BJ (cell line): Measurements from ENCODE around the gene CDHR3. TPM values are rescaled to one million over a fixed set of nuclear protein-coding genes. Genes with fewer than 3 reads are reported as not detected.

ENCODE experiments used
- CTCF ChIA-PET: fragments of 350-600 bp; formaldehyde crosslinking; extraction: SDS; loops from one replicate; lab custom pipeline; 2021; ENCODE audit warnings: antibody characterized with exemption, inconsistent platforms; lab: Yijun Ruan, JAX
- POLR2A ChIA-PET: fragments of 300-600 bp; sonication (Branson Sonifier 250); formaldehyde crosslinking; extraction: SDS; loops from one replicate; lab custom pipeline; 2021; ENCODE audit warnings: antibody characterized with exemption; lab: Charles Lee
- DNase-seq: peaks from one replicate; pipeline ENCODE4 v3.0.0-alpha.2; 2011; ENCODE audit warnings: low read depth
- H3K27me3 ChIP-seq: 2 replicates; pipeline ENCODE4 v1.6.0; 2011; ENCODE audit warnings: low read length; ENCODE audit not compliant: control insufficient read depth, insufficient read depth
- H3K36me3 ChIP-seq: 2 replicates; pipeline ENCODE4 v1.5.1; 2011; ENCODE audit warnings: low read length; ENCODE audit not compliant: control insufficient read depth, insufficient read depth
- H3K4me3 ChIP-seq: 2 replicates; pipeline ENCODE4 v1.5.1; 2011; ENCODE audit warnings: low read depth, mild to moderate bottlenecking, control low read depth, low read length
- CTCF ChIP-seq: IDR thresholded peaks from 2 replicates; pipeline ENCODE4 v1.5.1; 2011; ENCODE audit warnings: low read depth, mild to moderate bottlenecking, control low read depth, inconsistent platforms, low read length, moderate library complexity; ENCODE audit not compliant: insufficient read depth
- polyA plus RNA-seq: library from polyadenylated mRNA; depleted of rRNA; stranded (reverse); fragments of >200 nt; gene quantifications from 2 replicates; pipeline ENCODE4 v1.2.3, GENCODE V29; 2011

Gene CDHR3
- polyA plus RNA-seq, 1 experiment = 2.9 TPM

- ChIA-PET POLR2A (no interaction called here), CTCF (interaction anchor here (0.6 to 2.1 kb wide), 4 partner anchors 9 to 1059 kb away, joined by 3 to 6 read pairs (median 4); no protein-coding TSS in a partner anchor)
Measured at GRCh38 chr7:106071999-106072714, 109.1 kb downstream of the CDHR3 start.

GRCh38 chr7:106072715-106073091 is 109.6 kb downstream of the CDHR3 start:
- Histone ChIP-seq H3K4me3 (no peak overlapping the region), H3K36me3 (no peaks in the 10 kb centered on the region), H3K27me3 (peaks cover 2% of the 10 kb centered on the region; the same call in 1 of the 2 replicates)
- DNase-seq = no peak
- CTCF ChIA-PET = interaction anchor here (0.6 to 2.1 kb wide), 3 partner anchors 8 to 579 kb away, joined by 3 to 6 read pairs (median 3); no protein-coding TSS in a partner anchor
- TF ChIP-seq CTCF = no peak
- POLR2A ChIA-PET = no interaction called here

More at GRCh38 chr7:106071999-106072714, 109.1 kb downstream of the CDHR3 start:
- H3K27me3 ChIP-seq = peaks cover 2% of the 10 kb centered on the region; the same call in 1 of the 2 replicates
- no peak overlapping the region for H3K4me3 ChIP-seq
- DNase-seq = no peak
- H3K36me3 ChIP-seq = no peaks in the 10 kb centered on the region
- no peak for TF ChIP-seq CTCF

GRCh38 chr7:106073701-106074100 is 110.6 kb downstream of the CDHR3 start:
- peaks cover 2% of the 10 kb centered on the region; the same call in 1 of the 2 replicates for H3K27me3 ChIP-seq
- H3K36me3 ChIP-seq = no peaks in the 10 kb centered on the region
- no peak for DNase-seq
- ChIA-PET POLR2A (interaction anchor here (0.6 kb wide), 1 partner anchor 13 kb away, joined by 8 read pairs; no protein-coding TSS in a partner anchor), CTCF (interaction anchor here (0.8 to 1.1 kb wide), 2 partner anchors 9 to 82 kb away, joined by 3 to 5 read pairs; no protein-coding TSS in a partner anchor)
- no peak overlapping the region for H3K4me3 ChIP-seq
- no peak for TF ChIP-seq CTCF

- no peaks in the 10 kb centered on the region for H3K36me3 ChIP-seq
- TF ChIP-seq CTCF = no peak
- H3K27me3 ChIP-seq = peaks cover 2% of the 10 kb centered on the region; the same call in 1 of the 2 replicates
- CTCF ChIA-PET = interaction anchor here (1.2 kb wide), 1 partner anchor 80 kb away, joined by 4 read pairs; no protein-coding TSS in a partner anchor
- no peak overlapping the region for H3K4me3 ChIP-seq
- no peak for DNase-seq
- POLR2A ChIA-PET = no interaction called here
Measured at GRCh38 chr7:106074257-106074656, 111.2 kb downstream of the CDHR3 start.

GRCh38 chr7:106075937-106076336 is 112.9 kb downstream of the CDHR3 start:
- H3K27me3 ChIP-seq = peaks cover 2% of the 10 kb centered on the region; the same call in 1 of the 2 replicates
- H3K36me3 ChIP-seq = no peaks in the 10 kb centered on the region
- no peak overlapping the region for H3K4me3 ChIP-seq
- ChIA-PET CTCF (interaction anchor here (1.6 kb wide), 1 partner anchor 36 kb away, joined by 4 read pairs; the partner anchor contains the start of gene SYPL1), POLR2A (no interaction called here)
- no peak for TF ChIP-seq CTCF
- no peak for DNase-seq
